HepG2 (cell line): ENCODE data around the gene ERBB4. TPM values are rescaled to one million over a fixed set of nuclear protein-coding genes. Genes with fewer than 3 reads are reported as not detected.

Experiments used
- ATAC-seq: fragments of 200-7000 bp; cut with Tn5 transposase; 3 replicates; pipeline ENCODE4 v1.9.1; 2020; ENCODE audit warnings: mild to moderate bottlenecking, moderate library complexity
- BruUV-seq: library from RNA; stranded (reverse); fragments of 400-500 nt; replicated peaks from 2 replicates; lab custom pipeline; 2021; lab: Mats Ljungman, UMichigan
- CTCF ChIA-PET: fragments of 300-600 bp; formaldehyde crosslinking; extraction: SDS; loops from one replicate; lab custom pipeline; 2021; ENCODE audit warnings: low total read pairs, inconsistent platforms, low intra/inter-chr PET ratio; lab: Yijun Ruan, JAX
- POLR2A ChIA-PET: fragments of 350-600 bp; sonication (Branson Sonifier 250); formaldehyde crosslinking; loops from one replicate; lab custom pipeline; 2020; ENCODE audit warnings: antibody characterized with exemption, inconsistent platforms; lab: Yijun Ruan, JAX
- DNase-seq: peaks from one replicate; pipeline ENCODE4 v3.0.0-alpha.2; 2015; ENCODE audit warnings: low spot score
- FAIRE-seq: peaks from 3 replicates; lab custom pipeline; 2011; peaks lifted over from hg19 to GRCh38; lab: Jason Lieb, UNC
- H2AFZ ChIP-seq: one replicate; pipeline ENCODE4 v1.6.1; 2011; ENCODE audit warnings: low read length, inconsistent platforms
- H3K27ac ChIP-seq: fragments of 300-600 bp; 3 replicates; pipeline ENCODE4 v1.8.0; 2011; ENCODE audit warnings: mixed run types, mild to moderate bottlenecking, mixed read lengths, low read length, inconsistent platforms; ENCODE audit not compliant: insufficient read depth; ENCODE audit errors: extremely low read length
- H3K27me3 ChIP-seq, 2 experiments: fragments of 200-600 bp in 1 of 2; 2 replicates in 1 of 2; 3 replicates in 1 of 2; pipeline versions ENCODE4 v1.6.0 to v1.8.0; 2011; ENCODE audit warnings: low read length in 2 of 2, mild to moderate bottlenecking in 2 of 2, moderate library complexity in 2 of 2, inconsistent platforms in 1 of 2; ENCODE audit not compliant: insufficient read depth in 2 of 2, control insufficient read depth in 1 of 2
- H3K36me3 ChIP-seq, 2 experiments: fragments of 200-600 bp in 1 of 2; replicated peaks in 1 of 2; 2 replicates in 1 of 2; 3 replicates in 1 of 2; pipeline versions ENCODE4 v1.5.1 to v1.8.0; 2011; ENCODE audit warnings: low read length in 2 of 2, inconsistent platforms in 1 of 2; ENCODE audit not compliant: insufficient read depth in 2 of 2, control insufficient read depth in 1 of 2
- H3K4me1 ChIP-seq: 2 replicates; pipeline ENCODE4 v1.5.1; 2012; ENCODE audit warnings: low read length, inconsistent platforms; ENCODE audit not compliant: insufficient read depth
- H3K4me2 ChIP-seq: 2 replicates; pipeline ENCODE4 v1.6.0; 2011; ENCODE audit warnings: low read depth, low read length, inconsistent platforms
- H3K4me3 ChIP-seq, 3 experiments: fragments of 200-600 bp in 1 of 3; sonication (generic), shearing (Covaris generic) in 1 of 3; replicated peaks in 1 of 3; 2 replicates each; pipeline ENCODE4 v1.5.1; 2011 to 2016; ENCODE audit warnings: low read length in 3 of 3, inconsistent platforms in 2 of 3, low read depth in 2 of 3, mild to moderate bottlenecking in 2 of 3, control low read depth in 1 of 3, mixed read lengths in 1 of 3; ENCODE audit not compliant: insufficient read depth in 1 of 3
- H3K79me2 ChIP-seq: one replicate; pipeline ENCODE4 v1.6.1; 2011; ENCODE audit warnings: low read length, inconsistent platforms; ENCODE audit not compliant: insufficient read depth
- H3K9ac ChIP-seq: 2 replicates; pipeline ENCODE4 v1.6.0; 2011; ENCODE audit warnings: mild to moderate bottlenecking, low read depth, low read length, inconsistent platforms; ENCODE audit not compliant: insufficient read depth
- H3K9me3 ChIP-seq: 2 replicates; pipeline ENCODE4 v1.5.1; 2012; ENCODE audit warnings: mild to moderate bottlenecking, low read length
- H4K20me1 ChIP-seq: 2 replicates; pipeline ENCODE4 v1.6.0; 2011; ENCODE audit warnings: inconsistent platforms, mild to moderate bottlenecking, low read length, moderate library complexity; ENCODE audit not compliant: insufficient read depth
- ATF3 ChIP-seq: sonication (generic); formaldehyde crosslinking; IDR thresholded peaks from 2 replicates; pipeline ENCODE4 v1.4.0; 2020; ENCODE audit warnings: missing genetic modification reagents
- BRF2 ChIP-seq: sonication (generic); formaldehyde crosslinking; IDR thresholded peaks from 2 replicates; pipeline ENCODE4 v1.8.1; 2022; ENCODE audit warnings: mild to moderate bottlenecking, missing genetic modification reagents
- DDIT3 ChIP-seq: sonication (generic); formaldehyde crosslinking; IDR thresholded peaks from 2 replicates; pipeline ENCODE4 v1.4.0; 2020; ENCODE audit warnings: mild to moderate bottlenecking, missing genetic modification reagents
- GPN1 ChIP-seq: sonication (generic); formaldehyde crosslinking; IDR thresholded peaks from 2 replicates; pipeline ENCODE4 v1.5.1; 2020; ENCODE audit warnings: missing genetic modification reagents, borderline replicate concordance
- KLF13 ChIP-seq: sonication (generic); formaldehyde crosslinking; IDR thresholded peaks from 2 replicates; pipeline ENCODE4 v1.4.0; 2020; ENCODE audit warnings: mild to moderate bottlenecking, missing genetic modification reagents
- PRMT3 ChIP-seq: sonication (generic); formaldehyde crosslinking; IDR thresholded peaks from 2 replicates; pipeline ENCODE4 v1.8.1; 2022; ENCODE audit warnings: low read depth, mild to moderate bottlenecking, moderate library complexity, missing genetic modification reagents, borderline replicate concordance
- SMYD3 ChIP-seq: sonication (generic); formaldehyde crosslinking; IDR thresholded peaks from 2 replicates; pipeline ENCODE4 v1.8.1; 2023; ENCODE audit warnings: mild to moderate bottlenecking, missing genetic modification reagents
- TOE1 ChIP-seq: sonication (generic); formaldehyde crosslinking; IDR thresholded peaks from 2 replicates; pipeline ENCODE4 v1.4.0; 2020; ENCODE audit warnings: mild to moderate bottlenecking, missing genetic modification reagents
- ZBTB10 ChIP-seq: sonication (generic); formaldehyde crosslinking; IDR thresholded peaks from 2 replicates; pipeline ENCODE4 v1.4.0; 2020; ENCODE audit warnings: missing genetic modification reagents, borderline replicate concordance
- ZNF501 ChIP-seq: sonication (generic); formaldehyde crosslinking; IDR thresholded peaks from 2 replicates; pipeline ENCODE4 v1.5.1; 2020; ENCODE audit warnings: mild to moderate bottlenecking, moderate library complexity, missing genetic modification reagents
- WGBS: methylation state at CpG from one replicate; pipeline ENCODE4 v1.1.6; 2017; ENCODE audit warnings: low lambda C conversion rate; 5-methylcytosine and 5-hydroxymethylcytosine counted together
- in situ Hi-C: cut with HindIII; loops from 2 replicates; pipeline ENCODE4 v1.10.0; 2017; ENCODE audit warnings: low pct_unique_long_range_greater_than_20kb; ENCODE audit not compliant: extremely low pct_ligation_motif_present
- intact Hi-C: fragments of 100-400 bp; cut with micrococcal nuclease; formaldehyde crosslinking; loops from one replicate; pipeline ENCODE4 v1.10.0; 2022; ENCODE audit not compliant: unreplicated experiment
- polyA plus RNA-seq, 8 experiments: library from polyadenylated mRNA; depleted of rRNA in 3 of 8; stranded (reverse) in 7 of 8; unstranded in 1 of 8; fragments of >200 nt; fragmentation: Illumina TruSeq in 4 of 8; extraction: Trizol in 4 of 8; gene quantifications; 2 replicates each; pipeline versions ENCODE4 v1.2.1 to v1.2.3, GENCODE V29; 2011 to 2016; ENCODE audit warnings: low read depth in 4 of 8, missing spikeins in 1 of 8, mixed read lengths in 1 of 8; ENCODE audit not compliant: insufficient read depth in 1 of 8
- total RNA-seq, 5 experiments: library from RNA; depleted of rRNA; stranded (reverse); fragments of >200 nt; fragmentation: Illumina TruSeq; extraction: Trizol; gene quantifications; 2 replicates each; pipeline ENCODE4 v1.2.3, GENCODE V29; 2016; ENCODE audit warnings: low read depth in 1 of 5
- TF ChIP-seq, protein P1 (sequence below): sonication (generic); formaldehyde crosslinking; IDR thresholded peaks from 2 replicates; pipeline ENCODE4 v1.5.1; 2020; ENCODE audit warnings: mild to moderate bottlenecking, missing genetic modification reagents
- TF ChIP-seq, protein P2 (sequence below): sonication (generic); formaldehyde crosslinking; IDR thresholded peaks from 2 replicates; pipeline ENCODE4 v1.4.0; 2020; ENCODE audit warnings: mild to moderate bottlenecking, missing genetic modification reagents

ERBB4 gene
- total and polyA plus RNA-seq, 2 of the 13 experiments (the other 11 are each of a cell fraction or from before 2014, with no cell fraction given), result not detected

GRCh38 chr2:212526059-212526458 is 12.5 kb downstream of the ERBB4 start:
- Histone ChIP-seq H3K79me2 (no peaks in the 10 kb centered on the region), H3K27ac (no peak overlapping the region), H2AFZ (no peak overlapping the region), H3K9me3 (no peaks in the 10 kb centered on the region), H4K20me1 (no peaks in the 10 kb centered on the region), H3K4me3 (no peak overlapping the region), H3K27me3 (no peaks in the 10 kb centered on the region), H3K4me2 (no peak overlapping the region), H3K4me1 (no peaks in the 10 kb centered on the region), H3K36me3 (no peaks in the 10 kb centered on the region), H3K9ac (no peak overlapping the region)
- no TSS peak for BruUV-seq
- intact Hi-C loops, result no loop called here
- DNase-seq (no peak), FAIRE-seq (no peak), ATAC-seq (no peak)
- TF ChIP-seq KLF13 (CRISPR knock-in tag), result no peak
- TF ChIP-seq ZNF501 (CRISPR knock-in tag), result no peak
- TF ChIP-seq, protein P1, sequence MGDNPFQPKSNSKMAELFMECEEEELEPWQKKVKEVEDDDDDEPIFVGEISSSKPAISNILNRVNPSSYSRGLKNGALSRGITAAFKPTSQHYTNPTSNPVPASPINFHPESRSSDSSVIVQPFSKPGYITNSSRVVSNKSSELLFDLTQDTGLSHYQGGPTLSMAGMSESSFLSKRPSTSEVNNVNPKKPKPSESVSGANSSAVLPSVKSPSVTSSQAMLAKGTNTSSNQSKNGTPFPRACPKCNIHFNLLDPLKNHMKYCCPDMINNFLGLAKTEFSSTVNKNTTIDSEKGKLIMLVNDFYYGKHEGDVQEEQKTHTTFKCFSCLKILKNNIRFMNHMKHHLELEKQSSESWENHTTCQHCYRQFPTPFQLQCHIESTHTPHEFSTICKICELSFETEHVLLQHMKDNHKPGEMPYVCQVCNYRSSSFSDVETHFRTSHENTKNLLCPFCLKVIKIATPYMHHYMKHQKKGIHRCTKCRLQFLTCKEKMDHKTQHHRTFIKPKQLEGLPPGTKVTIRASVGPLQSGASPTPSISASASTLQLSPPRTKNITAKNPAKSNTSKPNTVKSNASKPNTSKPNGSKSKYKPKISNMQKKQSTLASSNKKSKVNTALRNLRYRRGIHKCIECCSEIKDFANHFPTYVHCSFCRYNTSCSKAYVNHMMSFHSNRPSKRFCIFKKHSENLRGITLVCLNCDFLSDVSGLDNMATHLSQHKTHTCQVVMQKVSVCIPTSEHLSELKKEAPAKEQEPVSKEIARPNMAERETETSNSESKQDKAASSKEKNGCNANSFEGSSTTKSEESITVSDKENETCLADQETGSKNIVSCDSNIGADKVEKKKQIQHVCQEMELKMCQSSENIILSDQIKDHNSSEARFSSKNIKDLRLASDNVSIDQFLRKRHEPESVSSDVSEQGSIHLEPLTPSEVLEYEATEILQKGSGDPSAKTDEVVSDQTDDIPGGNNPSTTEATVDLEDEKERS, result no peak
- no peak for TF ChIP-seq PRMT3 (CRISPR knock-in tag)
- no peak for TF ChIP-seq SMYD3 (CRISPR knock-in tag)
- TF ChIP-seq GPN1 (CRISPR knock-in tag), result no peak
- TF ChIP-seq, protein P2, sequence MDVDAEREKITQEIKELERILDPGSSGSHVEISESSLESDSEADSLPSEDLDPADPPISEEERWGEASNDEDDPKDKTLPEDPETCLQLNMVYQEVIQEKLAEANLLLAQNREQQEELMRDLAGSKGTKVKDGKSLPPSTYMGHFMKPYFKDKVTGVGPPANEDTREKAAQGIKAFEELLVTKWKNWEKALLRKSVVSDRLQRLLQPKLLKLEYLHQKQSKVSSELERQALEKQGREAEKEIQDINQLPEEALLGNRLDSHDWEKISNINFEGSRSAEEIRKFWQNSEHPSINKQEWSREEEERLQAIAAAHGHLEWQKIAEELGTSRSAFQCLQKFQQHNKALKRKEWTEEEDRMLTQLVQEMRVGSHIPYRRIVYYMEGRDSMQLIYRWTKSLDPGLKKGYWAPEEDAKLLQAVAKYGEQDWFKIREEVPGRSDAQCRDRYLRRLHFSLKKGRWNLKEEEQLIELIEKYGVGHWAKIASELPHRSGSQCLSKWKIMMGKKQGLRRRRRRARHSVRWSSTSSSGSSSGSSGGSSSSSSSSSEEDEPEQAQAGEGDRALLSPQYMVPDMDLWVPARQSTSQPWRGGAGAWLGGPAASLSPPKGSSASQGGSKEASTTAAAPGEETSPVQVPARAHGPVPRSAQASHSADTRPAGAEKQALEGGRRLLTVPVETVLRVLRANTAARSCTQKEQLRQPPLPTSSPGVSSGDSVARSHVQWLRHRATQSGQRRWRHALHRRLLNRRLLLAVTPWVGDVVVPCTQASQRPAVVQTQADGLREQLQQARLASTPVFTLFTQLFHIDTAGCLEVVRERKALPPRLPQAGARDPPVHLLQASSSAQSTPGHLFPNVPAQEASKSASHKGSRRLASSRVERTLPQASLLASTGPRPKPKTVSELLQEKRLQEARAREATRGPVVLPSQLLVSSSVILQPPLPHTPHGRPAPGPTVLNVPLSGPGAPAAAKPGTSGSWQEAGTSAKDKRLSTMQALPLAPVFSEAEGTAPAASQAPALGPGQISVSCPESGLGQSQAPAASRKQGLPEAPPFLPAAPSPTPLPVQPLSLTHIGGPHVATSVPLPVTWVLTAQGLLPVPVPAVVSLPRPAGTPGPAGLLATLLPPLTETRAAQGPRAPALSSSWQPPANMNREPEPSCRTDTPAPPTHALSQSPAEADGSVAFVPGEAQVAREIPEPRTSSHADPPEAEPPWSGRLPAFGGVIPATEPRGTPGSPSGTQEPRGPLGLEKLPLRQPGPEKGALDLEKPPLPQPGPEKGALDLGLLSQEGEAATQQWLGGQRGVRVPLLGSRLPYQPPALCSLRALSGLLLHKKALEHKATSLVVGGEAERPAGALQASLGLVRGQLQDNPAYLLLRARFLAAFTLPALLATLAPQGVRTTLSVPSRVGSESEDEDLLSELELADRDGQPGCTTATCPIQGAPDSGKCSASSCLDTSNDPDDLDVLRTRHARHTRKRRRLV (CRISPR knock-in tag), result no peak
- TF ChIP-seq ZBTB10 (CRISPR knock-in tag), result no peak
- no peak for TF ChIP-seq BRF2 (CRISPR knock-in tag)
- TF ChIP-seq DDIT3 (CRISPR knock-in tag), result no peak
- no peak for TF ChIP-seq TOE1
- TF ChIP-seq ATF3 (CRISPR knock-in tag), result no peak
- in situ Hi-C loops, result no loop called here
- 4% methylated on average over 1 of the region's 1 CpG for WGBS
- ChIA-PET POLR2A (no interaction called here), CTCF (no interaction called here)
